ENCODE data around the gene TMEM255B.

TMEM255B gene

DNA sequence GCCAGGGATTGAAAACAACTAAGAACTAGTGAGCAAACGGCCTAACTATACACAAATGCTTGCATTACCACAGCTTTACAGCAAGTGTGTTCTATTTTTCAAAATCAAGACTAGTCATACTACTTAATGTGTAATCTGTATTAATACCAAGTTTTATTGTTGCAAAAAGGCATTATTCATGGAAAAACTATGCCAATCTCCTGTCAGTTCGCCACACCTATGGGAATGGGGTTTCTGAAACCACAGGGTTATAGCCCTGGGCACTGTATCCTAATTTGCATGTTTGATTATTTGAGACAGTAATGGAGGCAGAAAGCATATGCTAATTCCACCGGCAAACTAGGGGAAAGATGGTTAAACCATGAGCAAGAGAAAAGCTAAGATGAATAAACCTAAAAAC, 90.5 kb downstream of the TMEM255B start:
- DNase-seq (ENCODE audit: low read depth in 2 of 2), result no peak

DNA sequence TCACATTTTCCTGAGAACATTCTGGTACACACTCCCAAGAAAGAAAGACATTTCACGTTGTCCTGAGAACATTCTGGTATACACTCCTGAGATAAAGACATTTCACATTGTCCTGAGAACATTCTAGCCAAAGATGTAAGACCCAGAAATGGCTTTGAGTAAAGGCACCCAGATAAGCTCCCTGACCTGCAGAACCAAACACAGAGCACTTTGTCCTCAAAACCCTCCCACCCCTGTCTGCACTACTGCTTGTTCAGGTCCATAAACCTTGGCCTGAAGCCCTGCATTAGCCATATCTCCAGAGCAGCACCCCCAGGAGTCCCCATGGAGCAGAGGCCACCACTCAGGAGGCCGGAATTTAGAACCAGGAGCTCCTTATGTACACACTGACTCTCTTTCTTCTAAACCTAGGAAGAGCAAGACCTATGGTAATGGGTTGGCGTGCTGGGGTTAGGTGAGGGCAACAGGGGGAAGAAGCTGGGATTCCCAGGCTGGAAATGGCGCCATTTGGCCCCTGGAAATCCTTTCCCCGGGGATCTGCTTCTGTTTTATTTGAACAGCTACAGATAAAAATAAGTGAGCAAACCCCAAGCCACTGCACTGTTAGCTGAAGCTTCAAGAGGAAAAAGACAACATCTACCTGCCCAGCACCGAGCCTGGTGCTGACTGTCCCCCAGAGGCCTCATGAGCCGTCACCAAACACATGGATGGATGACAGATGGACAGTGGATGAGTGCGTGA, 91.1 kb downstream of the TMEM255B start:
- DNase-seq (ENCODE audit: low read depth in 2 of 2), result no peak

DNA sequence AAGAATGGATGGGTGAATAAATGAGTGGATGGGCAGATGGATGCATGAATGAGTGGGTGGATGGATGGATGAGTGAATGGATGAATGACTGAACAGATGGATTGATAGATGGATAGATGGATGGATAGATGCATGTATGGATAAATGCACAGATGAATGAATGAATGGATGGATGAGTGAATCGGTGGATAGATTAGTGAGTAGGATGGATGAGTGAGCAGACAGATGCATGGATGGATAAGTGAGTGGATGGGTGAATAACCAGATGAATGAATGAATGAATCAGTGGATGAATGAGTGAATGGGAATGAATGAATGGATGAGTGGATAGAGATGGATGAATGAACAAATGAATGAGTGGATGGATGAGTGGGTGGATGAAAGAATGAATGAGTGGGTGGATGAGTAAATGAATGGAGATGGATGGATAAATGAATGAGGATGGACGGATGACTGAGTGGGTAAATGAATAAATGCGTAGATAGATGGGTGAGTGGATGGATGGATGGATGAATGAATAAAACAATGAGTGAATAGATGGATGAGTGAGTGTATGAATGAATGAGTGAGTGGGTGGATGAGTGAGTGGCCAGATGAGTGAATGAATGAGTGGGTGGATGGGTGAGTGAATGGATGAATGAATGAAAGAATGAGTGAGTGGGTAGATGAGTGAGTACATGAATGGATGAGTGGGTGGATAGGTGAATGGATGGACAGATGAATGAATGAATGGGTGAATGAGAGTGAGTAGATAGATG, 91.9 kb downstream of the TMEM255B start:
- no peak for DNase-seq (ENCODE audit: low read depth in 2 of 2)

DNA sequence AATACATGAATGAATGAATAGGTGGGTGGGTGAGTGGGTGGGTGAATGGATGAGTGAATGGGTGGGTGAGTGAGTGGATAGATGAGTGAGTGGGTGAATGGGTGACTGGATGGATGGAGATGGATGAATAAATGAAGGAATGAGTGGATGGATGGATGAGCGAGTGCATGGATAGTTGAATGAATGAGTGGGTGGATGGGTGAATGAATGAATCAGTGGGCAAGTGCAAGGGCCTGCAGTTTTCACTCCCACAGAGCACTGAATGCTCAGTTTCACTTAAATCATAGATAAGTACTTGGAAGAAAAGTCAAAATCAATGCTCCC, 92.4 kb downstream of the TMEM255B start:
- no peak for DNase-seq (ENCODE audit: low read depth in 2 of 2)

DNA sequence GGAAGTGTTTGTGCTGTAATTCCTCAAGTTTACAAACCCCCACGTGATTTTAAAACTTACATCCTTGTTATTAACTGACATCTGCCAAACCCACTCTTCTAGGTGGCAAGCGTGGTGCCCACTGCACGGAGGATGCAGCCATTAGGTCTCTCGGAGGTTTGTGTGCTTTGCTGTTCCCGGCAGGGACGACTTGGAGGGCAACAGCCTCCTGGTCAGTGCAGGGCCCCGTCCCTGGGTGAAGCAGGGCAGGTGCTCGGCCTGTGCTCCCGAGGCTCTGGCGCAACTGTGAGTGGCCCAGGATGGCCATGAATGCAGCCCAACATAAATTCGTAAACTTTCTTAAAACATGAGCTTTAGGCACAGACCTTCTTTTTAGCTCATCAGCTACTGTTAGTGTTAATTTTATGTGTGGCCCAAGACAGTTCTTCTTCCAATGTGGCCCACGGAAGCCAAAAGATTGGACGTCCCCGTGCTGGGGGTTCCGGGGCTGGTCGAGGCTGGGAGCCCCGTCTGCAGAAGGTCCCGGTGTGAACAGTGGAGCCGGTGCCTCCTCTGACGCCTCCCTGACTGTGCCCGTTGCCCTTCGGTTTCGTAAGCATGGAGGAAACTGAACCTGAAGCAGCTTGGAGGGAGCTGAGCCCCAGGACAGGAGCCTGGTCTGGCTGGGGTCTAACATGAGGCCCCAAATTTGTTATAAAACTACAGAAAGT, 93.0 kb downstream of the TMEM255B start:
- no peak for DNase-seq (ENCODE audit: low read depth in 2 of 2)

DNA sequence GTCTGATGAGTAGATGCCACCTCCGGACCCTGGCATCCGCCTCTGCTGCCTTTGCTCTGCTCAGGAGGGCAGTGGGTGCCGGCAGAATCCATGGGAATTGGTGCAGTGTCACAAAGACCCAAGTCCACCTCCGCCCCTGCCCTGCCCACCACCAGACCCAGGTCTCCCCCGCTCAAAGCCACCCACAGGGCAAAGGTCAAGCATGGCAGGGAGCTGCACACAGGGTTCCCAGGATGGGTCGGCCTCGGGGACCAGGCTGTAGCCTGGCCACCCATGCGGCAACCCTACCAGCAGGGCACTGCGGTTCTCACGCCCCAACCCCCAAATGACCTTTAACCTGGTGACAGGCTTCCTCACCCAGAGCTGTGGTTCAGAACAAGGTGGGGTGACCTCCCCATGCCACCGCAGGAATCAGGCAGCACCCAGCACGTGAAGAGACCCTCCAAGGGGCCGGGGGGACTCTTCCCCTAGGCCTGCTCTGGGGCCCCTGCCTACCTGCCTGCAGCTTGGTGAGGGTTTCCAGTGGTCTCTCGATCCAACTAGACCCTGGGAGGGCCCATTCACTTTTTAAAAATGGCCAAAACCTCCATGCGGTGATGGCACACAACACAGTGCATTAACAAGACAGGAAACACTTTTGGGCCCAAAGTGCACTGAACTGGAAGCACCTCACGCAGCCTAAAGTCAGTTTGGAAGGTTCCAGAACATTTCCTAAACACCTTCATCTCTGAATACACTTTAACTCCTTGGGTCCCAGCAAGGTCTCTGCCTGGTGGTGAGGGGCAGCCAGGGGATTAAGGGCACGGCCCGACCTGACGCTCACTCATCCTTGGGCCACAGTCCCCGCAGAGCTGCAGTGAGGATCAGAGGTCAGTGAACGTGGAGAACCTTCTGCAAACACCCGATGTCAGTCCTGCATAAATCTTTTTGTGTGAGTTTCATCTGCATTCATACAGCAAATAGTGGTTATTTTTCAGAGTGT, 93.8 kb downstream of the TMEM255B start:
- no peak for DNase-seq (ENCODE audit: low read depth in 2 of 2)

DNA sequence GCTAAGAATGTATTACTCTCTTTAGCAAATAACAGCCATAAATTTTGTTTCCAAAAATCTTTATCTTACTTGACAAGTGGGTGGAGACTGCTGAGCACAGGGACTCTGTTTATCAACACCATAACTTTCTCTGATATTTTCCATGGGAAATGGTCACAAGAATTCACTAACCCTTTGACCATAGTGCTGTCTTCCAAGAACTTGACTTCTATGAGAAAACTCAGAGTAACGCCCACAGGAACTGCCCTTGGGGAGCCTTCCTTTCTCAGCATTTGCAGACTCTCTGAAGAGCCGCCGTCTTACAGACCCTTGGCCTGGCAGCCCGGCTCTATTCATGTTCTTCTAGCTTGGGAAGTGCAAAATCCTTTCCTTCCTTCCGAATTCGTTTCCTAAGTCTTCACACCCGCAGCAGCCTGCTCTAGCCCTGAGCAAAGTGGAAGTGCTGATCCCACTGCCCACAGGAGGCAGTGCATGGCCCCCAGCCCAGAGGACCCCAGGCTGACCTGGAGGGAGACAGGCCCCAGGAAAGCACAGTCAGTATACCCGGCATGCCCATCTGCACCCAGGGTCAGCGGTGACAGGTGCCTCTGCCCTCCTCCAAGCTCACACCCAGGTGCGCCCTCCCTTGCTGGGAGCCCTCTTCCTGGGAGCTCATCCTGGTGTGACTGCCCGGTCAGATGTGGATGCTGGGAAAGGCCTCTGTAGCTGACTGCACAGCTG, 94.7 kb downstream of the TMEM255B start:
- no peak for DNase-seq (ENCODE audit: low read depth in 2 of 2)

DNA sequence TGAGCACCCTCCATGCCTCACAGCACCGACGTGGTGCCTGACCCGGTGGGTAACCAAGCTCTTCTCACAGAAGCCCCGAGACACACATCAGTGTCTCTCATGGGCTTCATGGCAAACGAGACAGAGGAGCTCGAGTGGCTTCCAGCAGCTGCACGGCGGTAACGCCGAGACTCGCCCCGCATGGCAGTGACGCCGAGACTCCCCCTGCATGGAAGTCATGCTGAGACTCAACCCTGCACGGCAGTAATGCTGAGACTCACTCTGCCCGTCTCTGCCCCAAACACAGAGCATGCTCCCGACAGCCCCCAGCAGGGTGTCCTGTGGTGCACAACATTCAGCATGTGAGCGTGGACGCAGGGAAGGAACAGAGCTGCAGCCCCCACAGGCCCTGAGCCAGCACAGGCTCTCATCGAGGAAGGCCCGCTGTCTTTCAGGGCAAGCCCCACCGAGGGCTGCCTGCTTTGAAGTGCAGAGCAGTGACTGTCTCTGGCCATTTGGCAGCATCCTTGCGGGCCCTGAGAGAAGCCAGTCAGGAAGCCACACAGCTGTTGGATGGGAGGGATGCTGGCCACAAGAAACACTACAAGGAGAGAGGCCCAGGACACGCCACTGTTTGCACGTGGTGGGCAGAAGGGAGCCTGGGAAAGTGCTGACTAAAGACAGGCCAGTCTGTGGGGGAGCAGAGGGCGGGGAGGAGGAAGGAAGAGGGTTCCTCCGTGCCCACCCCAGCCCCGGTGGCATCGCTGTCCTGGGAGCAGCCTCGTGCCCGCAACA, 95.4 kb downstream of the TMEM255B start:
- DNase-seq (ENCODE audit: low read depth in 2 of 2), result no peak

DNA sequence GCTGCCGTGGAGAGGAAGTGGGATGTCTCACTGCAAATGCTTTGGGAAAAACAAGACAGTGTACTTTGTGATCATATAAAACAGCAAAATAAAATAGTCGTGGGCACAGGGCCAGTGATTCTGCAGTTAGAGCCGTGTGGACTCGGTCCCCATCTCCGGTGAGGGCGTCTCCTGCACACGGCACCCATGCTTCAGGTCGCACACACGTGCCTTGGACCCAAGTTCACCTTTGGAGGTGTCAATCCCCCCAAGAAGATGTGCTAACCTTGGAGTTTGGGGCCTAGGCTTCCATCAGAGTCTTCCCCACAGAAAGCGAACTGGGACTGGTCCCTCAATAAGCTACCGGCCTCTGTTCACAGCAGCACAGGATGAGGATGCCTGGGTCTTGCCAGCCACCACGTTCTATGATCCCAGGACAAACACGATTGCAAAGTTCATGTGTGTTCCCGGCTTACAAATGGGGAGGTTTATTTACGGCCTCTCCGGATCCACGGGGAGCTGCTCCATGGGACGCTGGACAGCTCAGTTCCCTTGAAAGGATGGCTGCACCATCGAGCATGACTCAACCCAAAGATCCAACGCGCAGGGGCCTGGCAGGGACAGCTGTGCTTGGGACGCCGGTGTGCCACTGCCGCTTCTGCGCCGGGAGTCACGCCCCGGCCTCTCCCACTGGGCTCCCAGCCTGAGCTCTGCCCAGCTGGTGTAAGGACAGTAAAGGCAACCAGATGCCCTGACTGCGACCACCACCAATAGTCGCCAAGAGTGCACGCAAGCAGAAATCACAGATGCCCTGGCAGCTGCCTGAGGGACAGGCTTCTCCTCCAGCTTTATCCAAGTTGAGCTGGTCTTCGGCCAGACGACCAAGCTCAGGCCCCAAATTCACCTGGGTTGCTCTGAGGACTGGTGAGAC, 96.2 kb downstream of the TMEM255B start:
- DNase-seq (ENCODE audit: low read depth in 2 of 2), result no peak

DNA sequence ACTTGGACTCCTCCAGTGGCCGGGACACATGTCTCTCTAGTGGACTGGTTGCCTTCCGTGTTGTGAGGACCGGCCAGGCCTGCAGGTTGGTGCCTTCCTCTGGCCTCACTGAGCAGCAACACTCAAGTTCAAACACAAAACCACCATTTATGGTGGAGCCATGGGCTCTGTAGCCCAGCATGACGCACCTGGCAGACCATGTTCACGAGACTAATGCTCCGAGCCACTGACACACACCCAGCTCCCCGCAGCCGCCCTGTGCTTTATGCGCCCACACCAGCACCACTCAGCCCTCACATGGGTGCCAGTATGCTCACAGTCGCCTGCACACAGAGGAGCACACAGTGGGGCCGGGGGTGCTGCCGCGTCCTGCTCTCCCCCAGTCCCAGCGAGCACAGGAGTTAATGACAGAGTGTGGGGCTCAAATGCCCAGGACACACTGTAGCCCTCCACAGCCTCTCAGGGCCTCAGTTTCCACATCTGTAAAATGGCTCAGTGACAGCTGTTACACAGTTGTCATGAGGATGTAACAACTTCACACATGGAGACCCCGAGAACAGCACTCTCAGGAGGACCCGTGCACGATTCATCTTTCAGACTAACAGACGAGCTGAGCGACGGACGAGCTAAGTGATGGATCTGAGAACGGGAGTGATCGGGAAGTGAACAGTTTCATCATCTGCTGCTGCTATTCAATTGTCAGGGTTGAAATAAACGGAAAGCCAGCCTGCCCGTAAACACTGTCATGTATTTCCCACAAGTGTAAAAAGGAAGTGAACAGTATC, 97.1 kb downstream of the TMEM255B start:
- no peak for DNase-seq (ENCODE audit: low read depth in 2 of 2)

DNA sequence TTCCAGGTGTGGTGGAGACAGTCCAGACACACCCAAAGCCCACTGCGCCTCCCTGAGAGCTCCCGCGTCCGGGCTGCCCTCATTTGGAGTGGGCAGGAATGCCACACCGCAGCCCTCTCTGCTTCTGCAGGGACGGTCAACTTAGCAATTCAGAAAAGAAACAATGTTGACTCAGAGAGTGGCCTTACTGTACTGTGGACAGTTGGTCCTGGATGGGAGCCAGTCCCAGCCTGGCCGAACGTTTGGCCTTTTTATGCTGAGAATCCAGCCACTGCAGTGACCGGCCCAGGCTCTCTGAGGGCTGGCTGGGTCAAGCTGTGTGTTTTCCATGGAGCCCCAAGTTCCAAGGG, 97.7 kb downstream of the TMEM255B start:
- no peak for DNase-seq (ENCODE audit: low read depth in 2 of 2)

DNA sequence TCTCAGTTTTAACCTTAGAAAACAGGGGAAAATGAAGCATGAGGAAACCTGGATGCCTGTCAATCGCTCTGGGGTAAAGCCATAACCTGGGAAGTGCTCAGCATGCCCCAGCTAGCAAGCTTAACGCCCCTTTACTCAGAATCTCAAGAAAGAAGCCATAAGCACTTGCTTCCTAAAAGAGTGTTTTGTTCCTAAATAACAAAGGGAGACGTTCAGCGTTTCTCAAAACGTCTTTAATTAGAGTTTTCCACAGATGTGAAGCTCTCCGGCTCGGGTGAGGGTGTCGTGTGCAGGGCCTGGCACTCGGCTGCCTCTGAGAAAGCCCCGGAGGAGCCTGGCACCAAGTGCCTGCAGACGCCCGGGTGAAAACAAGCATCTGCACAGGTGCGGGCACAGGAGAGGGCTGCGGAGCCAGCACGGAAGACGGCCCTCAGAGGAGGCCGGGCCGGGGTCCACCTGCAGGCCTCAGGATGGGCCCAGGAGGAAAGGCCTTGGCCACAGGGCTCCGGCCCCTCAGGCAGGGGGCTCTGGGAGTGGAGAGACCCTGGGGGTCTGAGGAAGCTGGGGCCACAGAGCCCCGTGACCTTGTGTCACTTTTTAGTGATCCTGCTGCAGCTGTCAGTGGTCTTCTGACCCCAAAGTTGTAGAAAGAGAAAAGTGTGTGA, 98.6 kb downstream of the TMEM255B start:
- DNase-seq (ENCODE audit: low read depth in 2 of 2), result no peak

DNA sequence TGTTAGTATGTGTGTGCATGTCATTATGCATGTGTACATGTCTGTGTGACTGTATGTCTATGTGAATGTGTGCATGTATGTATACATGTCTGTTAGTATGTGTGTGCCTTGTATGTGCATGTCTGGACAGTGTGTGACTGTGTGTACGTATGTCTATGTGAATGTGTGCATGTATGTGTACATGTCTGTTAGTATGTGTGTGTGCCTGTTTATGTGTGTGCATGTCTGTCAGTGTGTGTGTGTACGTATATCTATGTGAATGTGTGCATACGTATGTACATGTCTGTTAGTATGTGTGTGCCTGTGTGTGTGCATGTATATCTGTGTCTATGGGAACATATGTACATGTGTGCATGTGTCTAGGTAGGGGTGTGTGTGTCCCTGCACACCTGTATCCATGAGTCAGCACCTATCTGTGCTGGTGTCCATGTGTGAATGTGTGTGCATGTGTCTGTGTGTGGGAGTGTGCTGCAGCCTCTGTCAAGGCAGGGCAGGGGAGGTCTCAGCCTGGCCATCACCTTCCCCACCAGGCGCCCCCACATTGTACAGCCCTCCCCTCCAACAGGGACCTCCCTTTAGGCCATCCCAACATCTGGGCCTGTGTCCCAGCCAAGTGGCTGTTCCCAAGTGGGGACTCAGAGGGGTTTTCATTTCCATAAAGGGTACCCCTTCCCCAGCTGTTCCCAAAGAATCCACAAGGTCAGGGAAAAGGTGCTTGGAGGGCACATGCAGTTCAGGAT, 100.5 kb downstream of the TMEM255B start:
- no peak for DNase-seq (ENCODE audit: low read depth in 2 of 2)

DNA sequence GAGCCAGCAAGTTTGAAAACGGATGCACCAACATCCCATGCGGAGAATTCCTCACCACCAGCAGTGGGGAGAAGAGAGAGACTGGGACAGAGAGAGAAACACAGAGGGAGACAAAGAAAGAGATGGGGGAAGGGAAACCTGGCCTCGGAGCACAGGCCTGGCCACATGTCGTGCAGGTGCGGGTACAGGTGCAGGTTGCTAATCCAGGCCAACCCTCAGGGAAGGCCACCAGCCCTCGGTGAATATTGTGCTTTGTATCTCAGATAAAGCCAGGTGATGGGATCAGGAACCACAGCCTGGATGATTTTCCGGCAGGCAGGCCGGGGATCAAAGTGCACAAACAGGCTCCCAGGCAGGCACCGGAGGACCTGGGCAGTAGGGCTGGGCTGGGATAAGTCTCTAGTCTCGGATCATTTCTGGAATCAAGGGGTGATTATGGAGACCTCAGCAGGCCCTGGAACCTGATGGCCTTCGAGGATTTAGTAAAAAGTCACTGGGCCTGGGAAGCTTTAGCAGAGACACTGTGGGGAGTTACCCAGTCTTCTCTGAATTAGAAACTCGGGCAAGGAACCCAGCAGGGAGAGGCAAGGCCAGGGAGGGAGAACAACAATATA, 101.1 kb downstream of the TMEM255B start:
- no peak for DNase-seq (ENCODE audit: low read depth in 2 of 2)

DNA sequence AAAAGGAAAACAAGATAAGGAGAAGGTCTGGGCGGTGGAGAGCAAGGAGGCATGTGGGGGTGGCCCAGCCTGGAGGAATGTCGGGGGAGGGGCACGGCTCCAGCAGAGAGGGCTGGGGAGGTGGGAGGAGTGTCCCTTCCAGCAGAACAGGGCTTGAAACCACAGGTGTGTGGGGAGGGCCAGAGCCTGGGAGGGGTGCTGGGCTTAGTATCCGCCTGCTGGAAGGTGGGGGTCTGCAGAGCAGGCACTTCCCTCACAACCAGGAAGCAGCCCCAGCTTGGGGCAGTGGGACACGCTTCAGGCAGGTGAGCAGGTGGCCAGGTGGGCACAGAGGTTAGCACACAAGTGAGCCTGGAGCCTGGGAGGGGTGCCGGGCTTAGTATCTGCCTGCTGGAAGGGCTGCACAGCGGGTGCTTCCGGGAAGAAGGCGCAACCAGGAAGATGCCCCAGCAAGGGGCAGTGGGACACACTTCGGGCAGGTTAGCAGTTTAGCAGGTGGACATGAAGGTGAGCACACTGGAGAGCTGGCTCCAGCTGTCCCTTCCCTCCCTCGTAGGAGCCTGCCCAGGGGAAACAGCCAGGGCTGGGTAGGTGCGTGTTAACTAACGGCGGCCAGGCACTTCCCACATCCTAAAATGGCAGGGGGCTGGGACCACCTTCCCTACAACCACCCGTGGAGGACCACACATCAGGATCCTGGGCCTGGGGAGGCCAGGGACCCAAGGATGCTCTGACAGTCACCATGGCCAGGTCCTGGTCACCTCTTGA, 101.8 kb downstream of the TMEM255B start:
- DNase-seq (ENCODE audit: low read depth in 2 of 2), result no peak

DNA sequence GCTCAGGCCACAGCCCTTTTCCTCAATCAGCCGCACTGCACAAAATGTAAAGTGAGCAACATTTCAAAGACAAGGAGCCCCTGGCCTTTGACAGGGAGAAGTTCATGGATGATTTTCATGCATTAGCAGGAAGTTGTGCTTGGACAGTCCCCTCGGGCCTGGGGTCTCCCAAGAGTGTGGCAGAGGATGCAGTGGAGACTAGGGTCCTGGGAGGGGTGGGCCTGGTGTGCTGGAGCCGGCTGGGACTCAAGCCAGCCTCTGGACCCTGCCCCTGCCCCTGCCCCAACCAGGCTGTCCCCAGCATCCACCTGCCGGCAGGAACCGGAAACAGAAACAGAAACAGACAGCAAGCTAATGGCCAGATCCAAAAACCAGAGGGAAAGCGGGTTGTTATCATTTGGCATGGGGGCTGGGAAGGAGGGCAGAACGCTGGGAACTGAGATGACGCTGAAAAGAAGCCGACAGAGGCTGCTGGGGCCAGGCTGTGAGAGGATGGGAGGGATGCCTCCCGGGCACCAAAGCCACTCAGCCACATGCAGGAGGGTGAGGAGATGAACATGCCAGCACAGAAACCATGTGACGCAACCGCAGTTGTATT, 102.5 kb downstream of the TMEM255B start:
- DNase-seq (ENCODE audit: low read depth in 2 of 2), result no peak

Data from stimulated activated CD8-positive, alpha-beta memory T cell treated with anti-CD3 and anti-CD28 coated beads, Interleukin-15, amount 100 ng/mL, for 4 hours (primary cell).